NB4 (cell line): ENCODE measurements around the gene IFT74.

Source experiments
- CTCF ChIP-seq: IDR thresholded peaks from one replicate; pipeline ENCODE4 v1.5.1; 2012; ENCODE audit warnings: low read depth, low read length
- POLR2A ChIP-seq: IDR thresholded peaks from 2 replicates; pipeline ENCODE4 v1.6.1; 2011; ENCODE audit warnings: mild to moderate bottlenecking; ENCODE audit not compliant: insufficient read length; ENCODE audit errors: extremely low read depth

GRCh38 chr9:27112235-27112634 is 156.0 kb downstream of the IFT74 start:
- no peak for TF ChIP-seq CTCF
- no peak for TF ChIP-seq POLR2A
